ENCODE data around the gene FFAR1.

- no peak for TF ChIP-seq REST (IDR thresholded peaks at IDR 0.05; ENCODE audit: insufficient read depth in 1 of 2, low read depth in 2 of 2, low read length in 2 of 2)
- TF ChIP-seq POLR2AphosphoS5 (IDR thresholded peaks at IDR 0.05; ENCODE audit: low read depth, low read length), result no peak
- TF ChIP-seq SIN3A (IDR thresholded peaks at IDR 0.05; ENCODE audit: borderline replicate concordance, insufficient read depth, low read length), result no peak
Observed at GRCh38 chr19:35352448-35353304, 5.0 kb downstream of the FFAR1 start.
